PC-3 (cell line): ENCODE measurements around the gene RORB.

ENCODE experiments used
- EZH2phosphoT487 ChIP-seq: fragments of 300-600 bp; sonication (generic); IDR thresholded peaks from 2 replicates; pipeline ENCODE4 v1.6.1; 2018; ENCODE audit warnings: mild to moderate bottlenecking, antibody characterized with exemption, low read length, borderline replicate concordance
- TF ChIP-seq, protein P1 (sequence below): fragments of 300-600 bp; sonication (generic); conservative IDR thresholded peaks from 2 replicates; pipeline ENCODE4 v1.5.1; 2017; ENCODE audit warnings: antibody characterized with exemption, low read depth, mild to moderate bottlenecking, low read length

GRCh38 chr9:74556685-74557084, 59.5 kb downstream of the RORB start:
- TF ChIP-seq, protein P1, sequence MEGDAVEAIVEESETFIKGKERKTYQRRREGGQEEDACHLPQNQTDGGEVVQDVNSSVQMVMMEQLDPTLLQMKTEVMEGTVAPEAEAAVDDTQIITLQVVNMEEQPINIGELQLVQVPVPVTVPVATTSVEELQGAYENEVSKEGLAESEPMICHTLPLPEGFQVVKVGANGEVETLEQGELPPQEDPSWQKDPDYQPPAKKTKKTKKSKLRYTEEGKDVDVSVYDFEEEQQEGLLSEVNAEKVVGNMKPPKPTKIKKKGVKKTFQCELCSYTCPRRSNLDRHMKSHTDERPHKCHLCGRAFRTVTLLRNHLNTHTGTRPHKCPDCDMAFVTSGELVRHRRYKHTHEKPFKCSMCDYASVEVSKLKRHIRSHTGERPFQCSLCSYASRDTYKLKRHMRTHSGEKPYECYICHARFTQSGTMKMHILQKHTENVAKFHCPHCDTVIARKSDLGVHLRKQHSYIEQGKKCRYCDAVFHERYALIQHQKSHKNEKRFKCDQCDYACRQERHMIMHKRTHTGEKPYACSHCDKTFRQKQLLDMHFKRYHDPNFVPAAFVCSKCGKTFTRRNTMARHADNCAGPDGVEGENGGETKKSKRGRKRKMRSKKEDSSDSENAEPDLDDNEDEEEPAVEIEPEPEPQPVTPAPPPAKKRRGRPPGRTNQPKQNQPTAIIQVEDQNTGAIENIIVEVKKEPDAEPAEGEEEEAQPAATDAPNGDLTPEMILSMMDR, result no peak
- TF ChIP-seq EZH2phosphoT487, result no peak
